A172 (cell line): Measurements from ENCODE around the gene ARHGEF19. TPM values are rescaled to one million over a fixed set of nuclear protein-coding genes. Genes with fewer than 3 reads are reported as not detected.
"Not testable (repeated sequence)": the region's sequence is repeated elsewhere in the genome, so short reads cannot be mapped to it uniquely, and the experiment has no call there.

Experiments used
- DNase-seq: peaks from one replicate; pipeline ENCODE4 v3.0.0-alpha.2; 2015; ENCODE audit warnings: low spot score
- total RNA-seq: library from RNA; depleted of rRNA; stranded (reverse); fragments of >200 nt; shearing (Covaris generic); gene quantifications from 2 replicates; pipeline ENCODE4 v1.2.3, GENCODE V29; 2014

The ARHGEF19 gene
- total RNA-seq, 1 experiment from 2014 or later: 1.1 TPM

- DNase-seq: no peak
Observed at GRCh38 chr1:16166117-16166516, 46.3 kb downstream of the ARHGEF19 start.

- no peak for DNase-seq
Observed at GRCh38 chr1:16165548-16165947, 46.9 kb downstream of the ARHGEF19 start.

- no peak for DNase-seq
Observed at GRCh38 chr1:16165073-16165364, 47.4 kb downstream of the ARHGEF19 start.

GRCh38 chr1:16164213-16165072, 48.0 kb downstream of the ARHGEF19 start:
- DNase-seq: peak; percentile 95

GRCh38 chr1:16163608-16164212, 48.7 kb downstream of the ARHGEF19 start:
- not testable (repeated sequence) for DNase-seq

DNA sequence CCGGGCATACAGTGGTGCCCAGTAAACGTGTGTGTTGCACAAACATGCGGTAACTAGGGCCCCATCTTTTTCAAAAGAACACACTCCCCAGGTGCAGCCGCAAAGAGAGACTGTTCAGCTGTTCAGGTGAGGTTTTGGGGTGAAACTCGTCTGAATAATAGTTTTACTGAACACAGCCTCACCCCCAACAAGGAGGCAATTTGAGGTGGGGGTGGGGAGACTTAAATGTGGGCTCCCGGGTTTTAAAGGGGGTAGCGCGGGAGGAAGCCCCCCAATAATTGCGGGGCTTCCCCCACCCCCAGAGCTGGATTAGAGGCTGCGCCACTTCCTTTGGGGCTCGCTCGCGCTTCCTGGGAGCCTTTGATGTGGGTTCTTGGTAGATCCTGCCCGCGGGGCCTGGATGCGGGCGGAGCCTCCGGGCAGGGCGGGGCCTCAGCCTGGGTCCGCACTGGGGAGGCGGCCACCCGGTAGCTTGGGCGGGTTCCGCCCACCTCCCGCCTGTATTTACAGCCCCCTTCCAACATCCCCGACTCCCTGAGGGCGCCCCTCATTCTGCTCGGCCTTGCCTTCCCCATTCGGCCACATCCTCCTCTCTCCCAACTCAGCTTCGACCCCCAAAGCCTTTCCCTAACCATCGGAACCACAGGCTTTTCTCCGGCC, 50.2 kb downstream of the ARHGEF19 start:
- no peak for DNase-seq

GRCh38 chr1:16161717-16162116, 50.7 kb downstream of the ARHGEF19 start:
- DNase-seq: no peak

GRCh38 chr1:16158993-16159831, 53.2 kb downstream of the ARHGEF19 start:
- peak; percentile 75 for DNase-seq

DNA sequence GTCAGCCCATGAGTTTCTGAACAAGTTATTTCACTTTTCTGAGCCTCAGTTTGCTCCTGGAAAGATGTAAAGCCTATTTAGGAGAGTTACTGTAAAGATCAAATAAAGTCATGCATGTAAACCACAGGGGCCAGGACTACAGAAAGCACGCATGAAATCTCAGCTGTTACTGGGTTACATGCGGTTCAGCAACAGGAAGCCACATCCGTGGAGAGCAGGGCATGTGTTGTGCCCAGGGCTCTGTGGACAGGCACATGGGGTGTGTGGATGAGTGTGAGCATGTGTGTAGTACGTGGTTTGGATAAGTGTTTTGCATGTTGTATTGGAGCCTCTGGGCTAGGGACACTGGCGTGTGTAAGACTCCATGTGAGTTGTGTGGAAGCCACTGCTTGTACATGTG, 54.4 kb downstream of the ARHGEF19 start:
- no peak for DNase-seq

GRCh38 chr1:16156848-16157495, 55.5 kb downstream of the ARHGEF19 start:
- DNase-seq: no peak

GRCh38 chr1:16155537-16156410, 56.7 kb downstream of the ARHGEF19 start, which contains the start of gene EPHA2:
TSS of gene EPHA2 (minus strand) at chr1:16156069. CDS start at chr1:16155932, 137 bp downstream.
- DNase-seq: peak; percentile 79

GRCh38 chr1:16153999-16154673, 58.3 kb downstream of the ARHGEF19 start:
- no peak for DNase-seq

GRCh38 chr1:16153096-16153998, 59.1 kb downstream of the ARHGEF19 start:
- DNase-seq: no peak

DNA sequence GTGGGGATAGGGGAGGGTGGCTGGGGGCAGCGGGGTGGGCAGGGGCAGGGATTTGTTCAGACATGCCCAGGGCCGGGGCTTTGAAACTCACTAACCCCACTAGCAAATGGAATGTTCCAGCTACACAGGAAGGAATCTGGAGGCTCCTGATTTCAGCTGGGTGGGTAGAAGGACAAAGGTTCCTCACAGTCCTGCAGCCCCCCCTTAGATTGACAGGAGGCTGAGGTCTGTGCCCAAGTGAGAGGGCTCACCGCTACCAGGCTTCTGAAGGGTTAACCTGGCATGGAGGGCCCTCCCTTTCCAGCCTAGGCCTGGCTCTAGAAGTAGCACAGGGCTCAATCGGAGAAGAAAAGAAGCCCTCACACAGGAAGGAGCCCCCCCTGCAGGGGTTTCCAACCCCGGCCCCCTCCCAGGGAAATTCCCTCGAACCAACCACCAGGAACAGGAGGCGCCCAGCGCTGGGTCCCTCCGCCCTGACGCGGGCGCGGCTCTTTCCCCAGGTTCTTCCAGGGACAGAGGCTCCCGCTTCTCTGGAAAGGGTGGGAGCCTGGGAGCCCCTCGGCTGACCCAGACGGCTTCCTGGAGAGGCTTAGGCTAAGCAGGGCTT, 59.9 kb downstream of the ARHGEF19 start:
- no peak for DNase-seq

GRCh38 chr1:16151995-16152384, 60.5 kb downstream of the ARHGEF19 start:
- no peak for DNase-seq

GRCh38 chr1:16151196-16151994, 61.1 kb downstream of the ARHGEF19 start:
- DNase-seq: peak; percentile 49

- no peak for DNase-seq
Observed at GRCh38 chr1:16150508-16150907, 61.9 kb downstream of the ARHGEF19 start.
